Hematopoietic multipotent progenitor cell treated with erythropoietin and hydrocortisone succinate and interleukin-3 and kit ligand, for 17 days (in vitro differentiated cells): ENCODE results near the gene SCFD1.

Experiments
- DNase-seq: peaks from one replicate; pipeline ENCODE4 v3.0.0-alpha.2; 2015; ENCODE audit warnings: low spot score

SCFD1 gene

GRCh38 chr14:30756594-30756993, 134.5 kb downstream of the SCFD1 start:
- no peak for DNase-seq

GRCh38 chr14:30757082-30757481, 135.0 kb downstream of the SCFD1 start:
- no peak for DNase-seq

GRCh38 chr14:30759172-30760125, 137.3 kb downstream of the SCFD1 start:
- no peak for DNase-seq

GRCh38 chr14:30763891-30764290, 141.8 kb downstream of the SCFD1 start:
- no peak for DNase-seq

- no peak for DNase-seq
Observed at GRCh38 chr14:30767624-30768023, 145.5 kb downstream of the SCFD1 start.

- no peak for DNase-seq
Observed at GRCh38 chr14:30768791-30769190, 146.7 kb downstream of the SCFD1 start.

- no peak for DNase-seq
Observed at GRCh38 chr14:30770376-30770775, 148.3 kb downstream of the SCFD1 start.

- DNase-seq, result no peak
Observed at GRCh38 chr14:30771595-30771994, 149.5 kb downstream of the SCFD1 start.

- DNase-seq, result no peak
Observed at GRCh38 chr14:30779210-30779609, 157.1 kb downstream of the SCFD1 start.
